Stimulated activated CD4-positive, alpha-beta T cell treated with anti-CD3 and anti-CD28 coated beads, Interleukin-4, amount 100 ng/mL, for 1 hour (primary cell): Measurements from ENCODE around the gene MAGEA2.
"Not testable (repeated sequence)": the region's sequence is repeated elsewhere in the genome, so short reads cannot be mapped to it uniquely, and the experiment has no call there.

Experiments used
- DNase-seq: peaks from one replicate; pipeline ENCODE4 v3.0.0-alpha.2; 2020

MAGEA2 gene

GRCh38 chrX:152753686-152754650 is at the start of gene MAGEA2:
TSS of gene MAGEA2 (minus strand) at chrX:152753842. CDS start at chrX:152751363, 2,479 bp downstream.
- DNase-seq, result not testable (repeated sequence)

- DNase-seq, result no peak
These were observed 45.3 kb upstream of the MAGEA2 start for GRCh38 chrX:152798945-152799344.

- not testable (repeated sequence) for DNase-seq
These were observed 33.4 kb upstream of the MAGEA2 start for GRCh38 chrX:152787062-152787461.

- DNase-seq, result not testable (repeated sequence)
These were observed 16.1 kb upstream of the MAGEA2 start, which contains the start of gene MAGEA6 for GRCh38 chrX:152769549-152770289. TSS of gene MAGEA6 (minus strand) at chrX:152769689. CDS start at chrX:152767650, 2,039 bp downstream.

GRCh38 chrX:152766562-152766961 is 12.9 kb upstream of the MAGEA2 start:
- DNase-seq, result not testable (repeated sequence)

- DNase-seq, result not testable (repeated sequence)
These were observed 7.9 kb upstream of the MAGEA2 start for GRCh38 chrX:152761582-152761981.

GRCh38 chrX:152759544-152759943 is 5.9 kb upstream of the MAGEA2 start:
- not testable (repeated sequence) for DNase-seq

- DNase-seq, result not testable (repeated sequence)
These were observed 5.3 kb upstream of the MAGEA2 start, which contains the start of gene CSAG3 for GRCh38 chrX:152758918-152759317. TSS of gene CSAG3 (plus strand) at chrX:152759218.

- not testable (repeated sequence) for DNase-seq
These were observed 1.2 kb upstream of the MAGEA2 start for GRCh38 chrX:152754871-152755270.

GRCh38 chrX:152738560-152738959 is 15.1 kb downstream of the MAGEA2 start:
- no peak for DNase-seq

GRCh38 chrX:152736528-152736927 is 17.1 kb downstream of the MAGEA2 start:
- DNase-seq, result not testable (repeated sequence)

GRCh38 chrX:152735860-152736511 is 17.7 kb downstream of the MAGEA2 start:
- no peak for DNase-seq

- no peak for DNase-seq
These were observed 18.5 kb downstream of the MAGEA2 start for GRCh38 chrX:152735101-152735500.

GRCh38 chrX:152734143-152734858 is 19.3 kb downstream of the MAGEA2 start:
- DNase-seq, result not testable (repeated sequence)

- DNase-seq, result no peak
These were observed 20.2 kb downstream of the MAGEA2 start, which contains the start of the genes CSAG1 and MAGEA12 for GRCh38 chrX:152733261-152733975. TSS of gene CSAG1 (minus strand) at chrX:152733721. CDS start at chrX:152732460, 1,261 bp downstream. TSS of gene MAGEA12 (plus strand) at chrX:152733757. CDS start at chrX:152736162, 2,405 bp downstream.

GRCh38 chrX:152725409-152725808 is 28.2 kb downstream of the MAGEA2 start:
- DNase-seq, result no peak

- DNase-seq, result not testable (repeated sequence)
These were observed 39.5 kb downstream of the MAGEA2 start, which contains the start of gene MAGEA2B for GRCh38 chrX:152713815-152714787. TSS of gene MAGEA2B (plus strand) at chrX:152714628. CDS start at chrX:152717107, 2,479 bp downstream.

- not testable (repeated sequence) for DNase-seq
These were observed 40.4 kb downstream of the MAGEA2 start for GRCh38 chrX:152713195-152713594.

GRCh38 chrX:152709173-152709572 is 44.5 kb downstream of the MAGEA2 start, which contains the start of gene CSAG2:
TSS of gene CSAG2 (minus strand) at chrX:152709273. CDS start at chrX:152709112, 161 bp downstream.
- DNase-seq, result not testable (repeated sequence)
